OCI-LY3 (cell line): ENCODE data around the gene SRCAP.

ENCODE experiments used
- EZH2phosphoT487 ChIP-seq: fragments of 200-600 bp; shearing (Covaris generic); IDR thresholded peaks from 2 replicates; pipeline ENCODE4 v1.6.1; 2018; ENCODE audit warnings: antibody characterized with exemption, mixed run types, low read depth
- TF ChIP-seq, protein P1 (sequence below): fragments of 200-600, 300-600 bp; sonication (generic); IDR thresholded peaks from 2 replicates; pipeline ENCODE4 v1.5.1; 2014; ENCODE audit warnings: antibody characterized with exemption, low read length, low read depth

DNA sequence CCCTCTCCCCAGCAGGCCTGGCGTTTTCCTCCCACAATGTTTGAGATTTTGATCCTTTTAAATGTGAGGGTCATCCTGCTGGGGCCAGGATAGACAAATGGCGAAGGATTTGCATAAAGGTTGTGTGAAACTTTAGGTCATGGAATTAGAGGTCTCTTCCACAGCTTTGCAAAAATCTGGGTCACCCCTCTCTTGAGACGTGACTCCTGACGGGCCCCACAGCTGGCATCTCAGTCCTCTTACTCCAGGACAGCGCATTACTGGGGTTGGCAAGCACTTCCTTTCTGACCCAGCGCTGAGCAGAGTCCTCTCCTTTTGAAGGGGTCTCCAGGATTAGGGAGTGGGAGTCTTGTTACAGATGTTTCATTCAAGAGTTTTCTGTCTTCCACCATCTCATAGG lies 80.6 kb downstream of the SRCAP start:
- TF ChIP-seq, protein P1, sequence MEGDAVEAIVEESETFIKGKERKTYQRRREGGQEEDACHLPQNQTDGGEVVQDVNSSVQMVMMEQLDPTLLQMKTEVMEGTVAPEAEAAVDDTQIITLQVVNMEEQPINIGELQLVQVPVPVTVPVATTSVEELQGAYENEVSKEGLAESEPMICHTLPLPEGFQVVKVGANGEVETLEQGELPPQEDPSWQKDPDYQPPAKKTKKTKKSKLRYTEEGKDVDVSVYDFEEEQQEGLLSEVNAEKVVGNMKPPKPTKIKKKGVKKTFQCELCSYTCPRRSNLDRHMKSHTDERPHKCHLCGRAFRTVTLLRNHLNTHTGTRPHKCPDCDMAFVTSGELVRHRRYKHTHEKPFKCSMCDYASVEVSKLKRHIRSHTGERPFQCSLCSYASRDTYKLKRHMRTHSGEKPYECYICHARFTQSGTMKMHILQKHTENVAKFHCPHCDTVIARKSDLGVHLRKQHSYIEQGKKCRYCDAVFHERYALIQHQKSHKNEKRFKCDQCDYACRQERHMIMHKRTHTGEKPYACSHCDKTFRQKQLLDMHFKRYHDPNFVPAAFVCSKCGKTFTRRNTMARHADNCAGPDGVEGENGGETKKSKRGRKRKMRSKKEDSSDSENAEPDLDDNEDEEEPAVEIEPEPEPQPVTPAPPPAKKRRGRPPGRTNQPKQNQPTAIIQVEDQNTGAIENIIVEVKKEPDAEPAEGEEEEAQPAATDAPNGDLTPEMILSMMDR = no peak
- TF ChIP-seq EZH2phosphoT487 = no peak
